ENCODE results near the gene SPNS2.
A peak's percentile ranks its signal among the peaks of the same experiment; 100 is the strongest.

Gene SPNS2

DNA sequence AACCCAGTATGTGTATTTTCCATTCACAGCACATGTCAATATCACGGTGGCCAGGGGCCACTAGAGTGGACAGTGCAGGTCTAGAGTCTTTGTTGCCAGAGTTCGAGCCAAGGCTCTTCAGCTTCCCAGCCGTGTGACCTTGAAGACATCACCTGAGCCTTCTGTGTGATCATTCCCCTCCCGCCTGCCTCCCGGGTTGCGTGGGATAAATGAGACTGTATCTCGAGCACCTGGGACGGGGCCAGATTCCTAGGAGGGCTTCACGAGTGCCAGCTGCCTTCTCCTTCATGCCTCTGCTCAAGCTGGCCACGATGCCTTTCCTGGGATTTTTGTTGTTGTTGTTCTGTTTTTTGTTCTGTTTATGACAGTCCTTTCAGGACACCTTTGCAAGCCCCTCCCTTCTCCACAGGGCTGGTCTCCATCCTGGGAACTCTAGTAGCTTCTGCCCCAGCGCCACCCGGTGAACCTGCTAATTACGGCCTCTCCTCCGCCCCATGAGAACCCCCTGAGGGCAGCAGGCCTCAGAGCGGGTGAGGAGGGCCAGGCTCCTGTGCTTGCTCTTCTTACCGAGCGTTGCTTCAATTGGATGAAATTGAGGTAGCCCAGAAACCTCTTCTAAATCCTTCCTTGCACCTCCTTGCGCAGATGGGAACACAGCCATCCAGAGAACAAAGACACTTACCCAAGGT, 3.9 kb downstream of the SPNS2 start:
- FAIRE-seq = no peak

DNA sequence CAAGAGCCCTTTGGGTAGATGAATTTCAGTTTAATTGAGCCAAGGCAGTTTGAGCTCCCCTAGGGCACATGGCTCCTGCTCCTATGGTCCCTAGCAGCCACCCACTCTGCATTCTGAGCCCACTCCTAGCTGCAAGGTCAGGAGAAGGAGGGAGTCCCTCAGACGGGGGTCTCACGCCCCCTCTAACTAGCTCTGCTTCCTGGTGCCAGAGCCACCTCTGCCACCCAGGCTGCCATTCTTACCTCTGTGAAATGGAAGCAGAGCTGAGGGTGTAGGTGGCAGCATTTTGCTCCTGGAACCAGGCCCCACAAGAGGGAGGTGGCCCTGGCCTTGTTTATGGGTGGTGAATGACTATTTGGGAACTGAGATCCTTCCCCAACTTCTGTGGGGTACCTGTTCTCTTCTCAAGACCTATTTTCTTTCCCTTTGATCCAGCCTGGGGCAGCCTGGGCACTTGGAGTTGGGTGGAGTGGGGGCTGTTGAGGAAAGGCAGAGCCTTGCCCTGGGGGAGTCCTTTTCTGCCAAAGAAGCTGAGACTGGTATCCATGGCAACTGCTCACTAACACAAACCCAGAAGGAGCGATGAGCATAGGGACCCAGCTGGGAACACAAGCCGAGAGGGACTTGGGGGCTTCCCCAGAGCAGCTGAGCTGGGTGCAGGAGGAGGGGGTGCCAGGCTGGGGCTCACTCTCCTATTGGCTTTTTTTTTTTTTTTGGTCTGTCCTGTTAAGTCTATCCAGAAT, 4.8 kb downstream of the SPNS2 start:
- DNase-seq (ENCODE audit: insufficient read length, low spot score) = no peak
- no peak for FAIRE-seq

More for the DNA sequence above, 3.9 kb downstream of the SPNS2 start:
- no peak for DNase-seq (ENCODE audit: insufficient read length, low spot score)

DNA sequence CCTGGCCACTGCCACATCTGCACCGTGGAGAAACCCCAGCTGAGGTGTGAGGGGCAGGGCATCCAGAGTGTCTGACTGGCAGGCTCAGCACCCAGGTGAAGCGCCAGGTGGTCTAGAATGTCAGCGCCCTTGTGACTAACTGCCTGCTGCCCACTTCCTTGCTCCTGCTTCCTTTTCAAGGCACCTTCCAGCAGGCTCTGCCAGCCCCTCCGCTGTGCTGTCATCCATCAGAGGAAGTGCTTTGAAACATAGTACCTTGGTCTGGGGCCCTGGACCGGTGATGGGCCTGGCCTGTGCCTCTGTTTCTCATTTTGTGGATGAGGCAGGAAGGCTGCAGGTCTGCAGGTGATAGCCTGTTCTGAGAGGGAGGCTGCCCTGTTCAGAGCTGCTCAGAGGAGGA, 5.5 kb downstream of the SPNS2 start:
- no peak for FAIRE-seq
- no peak for DNase-seq (ENCODE audit: insufficient read length, low spot score)

DNA sequence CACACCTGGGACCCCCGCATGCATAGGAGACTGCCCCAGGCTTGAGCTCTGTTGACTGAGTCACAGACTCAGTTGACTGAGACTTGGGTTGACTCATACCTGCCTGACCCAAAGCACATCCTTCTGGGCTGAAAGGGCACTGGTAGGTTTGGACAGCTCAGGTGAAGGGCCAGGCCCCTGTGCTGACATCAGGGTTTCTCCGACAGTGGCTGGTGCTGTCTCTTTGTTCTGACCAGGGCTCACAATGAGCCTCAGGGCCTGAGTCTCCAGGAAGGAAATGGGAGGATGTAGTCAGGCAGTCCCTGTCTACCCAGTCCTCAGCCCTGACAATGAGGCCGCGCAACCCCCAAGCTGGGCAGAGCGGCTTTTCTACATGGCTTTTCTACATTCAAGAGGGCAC, 6.5 kb downstream of the SPNS2 start:
- no peak for FAIRE-seq

DNA sequence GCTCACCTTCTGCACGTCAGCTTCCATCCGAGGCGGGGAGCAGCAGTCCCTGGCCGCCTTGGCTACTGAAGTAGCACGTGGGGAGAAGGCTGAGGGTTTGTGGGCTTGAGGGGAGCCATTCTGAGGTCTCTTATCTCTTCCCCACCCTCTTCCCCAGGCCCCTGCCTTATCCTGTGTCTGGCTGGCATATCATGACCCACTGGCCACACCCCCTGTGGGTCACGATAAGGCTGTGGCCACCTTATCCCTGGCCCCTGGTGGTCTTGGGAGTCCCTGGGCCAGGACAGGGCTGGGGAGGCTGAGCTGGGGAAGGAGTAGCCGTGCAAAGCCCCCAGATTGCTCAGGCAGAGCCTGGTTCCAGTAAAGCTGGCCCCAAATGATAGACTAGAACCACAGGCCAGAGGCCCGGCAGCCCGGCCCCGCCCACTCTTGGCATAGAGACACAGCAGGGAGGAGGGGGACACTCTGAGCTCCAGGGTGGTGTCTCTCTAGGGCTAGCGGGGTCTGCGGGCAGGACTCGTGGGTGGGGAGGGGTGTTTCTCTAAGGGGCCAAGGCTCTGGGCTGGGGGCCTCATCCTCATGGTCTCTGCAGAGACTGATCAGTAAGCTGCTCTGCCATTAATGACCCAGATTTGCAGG, 7.6 kb downstream of the SPNS2 start:
- no peak for FAIRE-seq
- DNase-seq (ENCODE audit: insufficient read length, low spot score) = no peak

More for the DNA sequence above, 6.5 kb downstream of the SPNS2 start:
- no peak for DNase-seq (ENCODE audit: insufficient read length, low spot score)

DNA sequence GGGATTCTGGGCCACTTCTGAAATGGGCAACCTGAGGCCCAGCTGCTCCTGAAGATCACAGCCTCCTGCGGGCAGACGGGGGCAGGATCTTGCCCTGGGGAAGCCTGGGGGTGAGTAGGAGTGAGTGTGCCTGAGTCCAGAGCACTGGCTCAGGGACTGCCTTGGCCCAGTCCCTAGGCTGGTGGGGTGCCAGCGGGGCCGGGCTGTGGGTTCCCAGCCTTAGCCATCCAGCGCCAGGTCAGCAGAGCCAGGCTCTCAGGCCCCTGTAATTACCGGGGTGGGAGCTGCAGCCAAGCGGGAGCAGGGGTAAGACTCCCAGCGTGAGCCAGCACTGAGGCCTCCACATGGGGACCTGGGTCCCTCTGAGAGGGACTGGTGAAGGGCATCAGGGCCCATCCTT, 8.2 kb downstream of the SPNS2 start:
- FAIRE-seq (no peak), DNase-seq (ENCODE audit: insufficient read length, low spot score) (no peak)

DNA sequence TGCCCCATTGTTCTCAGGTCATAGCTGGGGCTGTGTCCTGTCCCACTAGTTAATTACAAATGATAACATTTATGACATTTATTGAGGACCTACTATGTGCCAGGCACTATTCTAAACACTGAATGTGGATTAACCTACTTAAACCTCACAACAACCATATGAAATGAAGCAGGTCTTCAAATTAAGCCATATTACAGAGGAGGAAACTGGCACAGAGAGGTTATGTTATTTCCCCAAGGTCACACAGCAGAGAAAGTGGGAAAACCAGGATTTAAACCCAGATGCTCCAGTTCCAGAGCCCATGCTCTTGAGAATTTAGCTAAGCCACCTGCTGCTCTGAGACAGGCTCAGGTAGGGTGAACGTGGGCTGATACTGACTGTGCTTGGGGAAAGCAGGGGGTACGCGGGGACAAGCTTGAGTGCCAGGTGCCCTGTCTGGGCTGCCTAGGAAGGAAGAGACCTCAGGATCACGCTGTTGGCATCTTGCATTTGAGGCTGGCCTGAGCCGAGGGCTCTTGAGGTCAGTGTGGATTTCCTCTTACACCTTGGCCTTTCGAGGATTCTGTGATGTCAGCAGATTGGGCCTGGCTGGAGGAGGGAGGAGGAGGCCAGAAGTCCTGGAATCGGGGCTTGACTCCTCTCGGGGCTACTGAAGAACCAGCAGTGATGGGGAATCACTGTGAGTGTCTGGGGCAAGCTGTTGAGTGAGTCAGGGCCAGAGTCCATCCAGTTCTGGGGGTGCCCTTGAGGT, 8.9 kb downstream of the SPNS2 start:
- peak; percentile 44 for FAIRE-seq
- no peak for DNase-seq (ENCODE audit: insufficient read length, low spot score)

DNA sequence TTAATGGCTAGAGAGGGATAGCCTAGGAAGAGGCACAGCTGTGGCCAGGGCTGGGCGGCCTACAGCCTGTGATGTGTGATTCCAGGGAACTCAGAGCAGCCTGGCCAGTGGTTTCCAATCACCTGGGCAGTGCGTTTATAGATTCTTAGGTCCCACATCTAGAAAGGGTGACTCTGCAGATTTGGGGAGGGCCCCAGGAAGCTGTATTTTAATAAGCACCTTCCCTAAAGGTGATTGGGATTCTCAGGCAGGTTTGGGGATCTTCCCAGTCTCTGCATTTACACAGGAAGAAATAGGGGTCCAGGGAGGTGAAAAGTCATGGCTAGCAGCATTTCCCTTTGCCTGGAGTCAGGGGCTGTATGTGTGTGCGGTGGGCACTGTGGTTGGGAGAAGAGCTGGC, 9.5 kb downstream of the SPNS2 start:
- DNase-seq (ENCODE audit: insufficient read length, low spot score) (no peak), FAIRE-seq (no peak)

DNA sequence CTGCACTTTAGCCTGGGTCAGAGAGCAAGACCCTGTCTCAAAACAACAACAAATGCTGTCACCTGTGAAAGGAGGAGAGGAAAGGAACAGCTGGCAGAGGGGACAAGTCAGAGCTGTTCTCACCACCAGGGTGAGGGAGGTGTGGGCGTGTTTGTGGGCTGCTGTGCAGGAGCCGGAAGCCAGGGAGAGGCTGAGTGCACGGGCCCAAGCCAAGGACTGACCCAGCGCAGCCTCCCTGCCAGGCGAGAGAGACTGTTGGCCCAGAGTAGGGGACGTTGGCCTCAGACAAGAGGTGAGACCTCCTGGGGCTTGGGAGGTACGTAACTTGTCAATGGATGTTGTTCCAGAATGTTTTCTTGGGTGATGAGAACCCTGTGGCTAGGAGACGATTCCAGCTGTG, 10.7 kb downstream of the SPNS2 start:
- DNase-seq (ENCODE audit: insufficient read length, low spot score) (no peak), FAIRE-seq (no peak)

DNA sequence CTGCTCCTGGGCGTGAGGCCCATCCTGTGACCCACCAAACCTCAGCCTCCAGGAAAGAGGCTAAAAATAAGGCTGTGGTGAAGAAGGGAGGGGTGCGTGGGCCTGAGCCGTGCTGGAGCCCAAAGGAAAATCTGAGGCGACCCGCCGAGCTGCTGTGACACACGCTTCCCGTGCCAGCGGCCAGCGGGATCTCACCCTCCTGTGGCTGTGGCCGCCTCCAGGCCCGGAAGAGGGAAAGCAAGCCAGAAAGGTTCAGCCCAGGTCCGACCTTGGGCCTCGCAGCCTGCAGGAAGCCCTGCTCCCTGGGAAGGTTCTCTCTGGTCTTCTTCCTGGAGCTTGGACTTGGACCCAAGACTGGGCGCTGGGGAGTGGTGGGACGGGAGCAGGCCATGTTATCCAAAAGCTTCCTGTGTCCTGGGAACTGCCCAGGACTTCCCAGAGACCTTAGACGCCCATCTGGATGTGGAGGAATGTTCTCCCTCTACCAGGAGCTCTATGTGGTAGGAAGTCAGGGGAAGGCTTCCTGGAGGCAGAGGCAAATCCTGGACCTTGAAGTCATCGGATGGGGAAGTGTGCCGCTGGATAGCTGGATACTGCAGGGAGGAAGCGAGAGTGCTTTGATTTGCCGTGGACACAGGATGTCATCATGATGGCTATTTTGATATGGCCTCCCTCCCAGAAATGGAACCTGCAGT, 11.4 kb downstream of the SPNS2 start:
- DNase-seq (ENCODE audit: insufficient read length, low spot score) = no peak
- FAIRE-seq = no peak

DNA sequence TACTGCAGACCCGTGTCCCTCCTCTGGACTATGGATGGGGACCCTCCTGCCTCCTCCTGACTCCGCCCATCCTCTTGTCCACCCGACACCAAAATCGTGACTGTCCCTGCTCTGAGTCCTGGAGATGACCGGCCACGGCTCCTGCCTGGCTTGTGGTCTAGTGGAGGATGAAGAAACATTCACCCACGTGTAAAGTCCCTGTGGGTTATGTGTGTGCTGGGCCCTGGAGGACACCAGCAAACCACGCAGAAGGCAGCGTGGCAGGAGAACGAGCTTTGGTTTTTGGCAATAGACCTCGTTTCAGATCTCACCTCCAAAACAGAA, 11.9 kb downstream of the SPNS2 start:
- DNase-seq (ENCODE audit: insufficient read length, low spot score) (no peak), FAIRE-seq (peak; percentile 48)

DNA sequence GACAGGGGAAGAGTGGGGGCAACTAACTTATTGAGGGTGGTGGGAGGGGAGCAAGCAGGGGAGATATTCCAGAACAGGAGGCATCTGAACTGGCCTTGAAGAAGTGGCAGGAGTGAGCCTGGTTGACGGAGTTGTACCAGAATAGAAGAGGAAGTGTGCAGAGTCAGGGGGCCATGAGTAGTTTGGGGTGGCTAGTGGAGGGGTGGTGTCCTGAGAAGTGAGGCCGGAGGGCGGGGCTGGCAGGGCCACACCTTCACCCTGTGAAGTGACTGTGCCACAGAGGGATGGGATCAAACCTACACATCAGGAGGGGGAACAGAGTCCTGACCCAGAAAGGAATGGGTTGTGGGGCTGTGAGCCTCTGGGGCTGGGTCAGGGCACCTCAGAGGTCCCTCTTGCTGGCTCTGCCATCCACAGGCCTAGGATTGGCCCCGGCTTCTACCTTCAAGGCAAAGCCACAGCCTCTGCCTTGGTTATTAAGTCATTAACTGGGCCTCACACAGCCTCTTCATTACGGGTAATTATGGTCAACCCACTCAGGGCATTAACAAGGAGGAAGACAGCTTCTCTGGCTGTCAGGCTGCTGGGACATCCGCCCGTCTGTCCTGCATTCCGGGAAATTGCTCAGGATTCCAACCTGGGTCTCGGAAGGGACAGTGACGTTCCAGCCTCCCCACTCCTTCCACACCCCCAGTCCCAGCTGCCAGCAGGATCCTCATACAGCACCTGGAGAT, 12.7 kb downstream of the SPNS2 start:
- DNase-seq (ENCODE audit: insufficient read length, low spot score) = no peak
- no peak for FAIRE-seq

DNA sequence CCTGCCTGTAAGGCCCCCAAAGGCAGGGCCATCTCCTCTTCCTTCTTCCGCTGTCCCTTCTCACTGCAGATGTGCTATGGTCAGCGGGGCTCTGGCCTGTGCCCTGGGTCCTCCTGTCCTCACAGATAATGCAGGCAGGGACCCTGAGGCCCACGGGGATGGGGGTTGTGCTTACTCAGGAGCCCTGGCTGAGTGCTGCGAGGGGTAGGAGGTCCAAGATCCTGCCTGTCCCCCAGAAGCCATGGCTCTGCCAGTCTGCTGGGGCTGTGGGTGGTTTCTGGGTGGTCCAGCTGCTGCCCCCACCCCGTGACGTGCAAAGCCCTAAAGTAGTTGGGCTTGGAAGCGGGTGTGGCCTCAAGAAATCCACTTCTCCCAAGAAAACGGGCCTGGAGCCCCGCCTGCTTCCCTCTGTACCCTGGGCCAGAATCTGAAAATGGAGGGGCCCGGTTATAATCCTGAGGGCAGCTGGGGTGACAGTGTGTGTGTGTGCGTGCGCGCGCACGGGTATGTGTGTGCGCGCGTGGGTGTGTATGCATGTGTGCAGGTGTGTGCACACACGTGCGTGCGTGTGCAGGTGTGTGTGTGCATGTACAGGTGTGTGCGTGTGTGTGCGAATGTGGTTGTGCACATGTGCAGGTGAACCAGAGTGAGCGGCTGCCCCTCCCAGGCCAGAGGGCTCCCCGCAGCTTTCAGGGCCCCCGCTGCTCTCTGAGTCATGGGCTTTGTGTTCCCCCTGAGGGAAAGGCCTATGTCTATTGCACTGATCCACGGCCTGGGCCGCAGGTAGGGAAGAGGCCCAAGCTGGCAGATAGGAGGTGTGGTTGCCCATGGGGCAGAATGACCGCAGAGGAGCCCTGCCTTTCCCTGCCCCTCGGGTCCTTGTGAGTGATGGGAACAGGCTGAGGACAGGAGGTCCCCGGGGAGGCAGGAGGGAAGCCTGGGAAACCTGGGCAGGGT, 13.8 kb downstream of the SPNS2 start:
- FAIRE-seq = peak; percentile 77
- DNase-seq (ENCODE audit: insufficient read length, low spot score) = no peak

DNA sequence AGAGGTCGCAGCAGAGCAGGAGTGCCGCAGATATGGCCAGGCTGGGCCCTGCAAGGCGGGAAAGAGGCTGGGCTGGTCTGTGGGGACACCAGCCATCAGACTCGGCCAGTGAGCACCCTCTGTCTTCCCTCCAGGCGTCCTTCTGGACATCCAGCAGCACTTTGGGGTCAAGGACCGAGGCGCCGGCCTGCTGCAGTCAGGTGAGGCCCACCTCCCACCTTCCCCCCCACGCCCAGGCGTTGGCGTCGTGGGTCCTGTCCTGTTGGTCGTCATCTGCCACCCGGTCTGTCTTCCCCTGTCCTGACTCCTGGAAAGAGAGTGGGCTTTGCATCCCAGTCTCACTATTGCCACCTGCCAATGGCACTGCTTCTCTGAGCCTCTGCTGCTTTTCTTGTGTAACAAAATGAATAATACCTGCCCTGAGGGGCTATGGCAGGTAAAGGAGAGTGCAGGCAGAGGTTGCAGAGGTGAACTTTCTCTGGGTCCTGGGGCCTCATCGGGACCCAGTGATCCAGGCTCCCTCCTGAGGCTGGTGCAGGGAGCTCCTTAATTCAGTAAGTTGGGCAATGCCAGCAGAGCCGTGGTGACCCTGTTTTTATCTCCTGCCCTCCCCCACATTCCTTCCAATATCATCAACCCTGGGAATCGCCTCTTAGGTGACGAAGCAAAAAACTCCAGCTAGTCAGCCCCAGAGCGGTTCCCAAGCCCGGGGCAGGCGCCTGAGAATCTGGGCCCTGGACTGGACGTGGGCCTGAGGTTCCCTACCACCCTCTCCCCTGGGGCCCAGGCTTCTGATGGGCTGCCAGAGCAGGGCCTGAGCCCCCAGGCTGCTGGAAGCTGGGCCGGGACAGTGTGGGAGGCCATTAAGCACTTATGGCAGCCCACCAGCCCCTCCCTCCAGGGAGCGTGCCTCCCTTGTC, 14.7 kb downstream of the SPNS2 start:
- no peak for FAIRE-seq

DNA sequence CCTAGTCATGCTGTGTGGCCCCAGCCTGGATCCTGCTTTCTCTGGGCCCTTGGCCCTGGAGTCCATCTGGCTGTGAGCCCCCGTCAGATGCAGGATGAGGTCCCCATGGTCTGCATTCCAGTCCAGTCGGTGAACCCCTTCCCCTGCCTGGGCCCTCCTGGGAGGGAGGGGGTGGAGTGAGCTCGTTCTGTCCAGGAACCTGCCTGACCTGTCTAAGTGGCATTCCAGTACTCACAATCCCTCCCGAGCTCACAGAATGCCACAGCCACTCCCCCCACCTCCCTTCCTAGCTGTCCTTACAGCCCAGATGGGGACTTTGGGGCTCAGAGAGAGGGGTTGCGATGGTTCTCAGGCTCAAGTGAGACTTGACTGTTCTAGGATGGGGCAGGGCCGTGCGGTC, 15.5 kb downstream of the SPNS2 start:
- no peak for DNase-seq (ENCODE audit: insufficient read length, low spot score)
- FAIRE-seq = no peak

More for the DNA sequence above, 14.7 kb downstream of the SPNS2 start:
- DNase-seq (ENCODE audit: insufficient read length, low spot score) = no peak

DNA sequence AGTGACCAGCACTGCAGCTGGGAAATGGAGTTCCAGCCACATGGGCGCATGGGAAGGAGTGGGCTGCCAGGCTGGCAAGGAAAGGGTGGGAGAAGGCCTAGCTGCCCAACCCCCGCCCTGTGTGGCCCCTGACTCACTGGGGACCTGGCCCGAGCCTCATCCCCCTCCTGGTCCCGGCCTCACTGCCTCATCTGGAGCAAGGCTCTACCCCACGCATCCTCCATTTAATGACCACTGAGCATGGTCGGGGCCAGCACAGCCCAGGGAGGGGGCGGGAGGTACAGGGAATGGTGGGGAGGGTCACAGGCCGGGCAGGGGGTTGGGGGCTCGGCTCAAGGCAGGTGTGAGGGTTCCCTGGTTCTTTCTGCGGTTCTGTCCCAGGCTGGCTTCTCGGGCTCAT, 16.1 kb downstream of the SPNS2 start:
- FAIRE-seq (no peak), DNase-seq (ENCODE audit: insufficient read length, low spot score) (no peak)

DNA sequence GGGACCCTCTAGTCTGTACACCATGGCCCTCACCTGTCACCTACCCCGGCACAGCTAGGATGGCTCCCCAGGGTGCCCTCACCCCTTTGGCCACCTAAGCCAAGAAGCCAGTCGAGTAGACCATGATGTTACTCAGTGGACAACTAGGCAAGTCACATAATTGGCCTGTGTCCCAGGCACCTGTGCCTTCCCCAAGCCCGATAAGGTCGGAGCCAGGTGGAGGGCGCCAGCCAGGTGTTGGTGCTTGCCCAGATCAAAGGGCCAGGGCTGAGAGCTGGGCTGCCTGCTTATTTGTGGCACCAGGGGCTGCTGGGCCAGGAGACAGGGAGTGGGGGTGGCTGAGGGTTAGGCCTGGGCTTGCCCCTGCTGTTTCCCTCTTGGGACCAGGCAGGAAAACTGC, 16.8 kb downstream of the SPNS2 start:
- FAIRE-seq = no peak
- no peak for DNase-seq (ENCODE audit: insufficient read length, low spot score)

DNA sequence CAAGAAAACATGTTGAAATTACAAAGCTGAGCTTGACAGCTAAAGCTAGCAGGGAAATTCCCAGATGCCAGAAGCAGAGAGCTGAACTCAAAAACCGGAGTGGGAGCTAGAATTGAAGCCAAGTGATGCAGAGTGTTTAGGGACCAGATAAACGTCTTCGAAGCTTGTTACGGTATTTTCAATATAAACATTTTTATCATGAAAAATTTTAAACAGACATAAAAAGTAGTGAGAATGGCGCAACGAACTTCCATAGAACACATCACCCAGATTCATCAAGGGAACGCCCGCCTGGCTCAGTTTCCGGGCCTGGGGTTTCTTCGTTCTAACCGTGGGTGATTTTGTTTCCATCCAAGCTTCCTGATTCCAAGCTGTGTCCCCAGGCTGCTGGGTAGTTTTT, 18.1 kb downstream of the SPNS2 start:
- DNase-seq (ENCODE audit: insufficient read length, low spot score) = no peak
- no peak for FAIRE-seq

All from HTR-8/SVneo (cell line).